Ascending aorta (tissue), 2 donors: ENCODE results near the gene ZNF195. TPM values are rescaled to one million over a fixed set of nuclear protein-coding genes. Genes with fewer than 3 reads are reported as not detected.
"Not testable (repeated sequence)": the region's sequence is repeated elsewhere in the genome, so short reads cannot be mapped to it uniquely, and the experiment has no call there.

Experiments used
- DNase-seq, 2 donors: peaks; one replicate each; pipeline ENCODE4 v3.0.0-alpha.2; 2019; ENCODE audit warnings: low spot score in 2 of 2
- H3K27ac ChIP-seq, 2 donors: fragments of 200-600 bp; sonication (generic); one replicate each; pipeline ENCODE4 v1.5.1; 2016 to 2017; ENCODE audit warnings: mild to moderate bottlenecking in 1 of 2
- H3K27me3 ChIP-seq: fragments of 200-600 bp; sonication (generic); one replicate; pipeline ENCODE4 v1.5.1; 2017
- H3K36me3 ChIP-seq, 2 donors: fragments of 200-600 bp; sonication (generic); one replicate each; pipeline ENCODE4 v1.5.1; 2016
- H3K4me1 ChIP-seq, 2 donors: fragments of 200-600 bp; sonication (generic); one replicate each; pipeline ENCODE4 v1.5.1; 2016 to 2017; ENCODE audit warnings: mild to moderate bottlenecking in 1 of 2
- H3K4me3 ChIP-seq, 2 donors: fragments of 200-600 bp; sonication (generic); one replicate each; pipeline ENCODE4 v1.5.1; 2016 to 2017; ENCODE audit warnings: mild to moderate bottlenecking in 1 of 2
- H3K9me3 ChIP-seq, 2 donors: fragments of 200-600 bp; sonication (generic); one replicate each; pipeline ENCODE4 v1.5.1; 2016
- CTCF ChIP-seq, 3 experiments: fragments of 200-600 bp in 2 of 3; fragments of 450-650 bp in 1 of 3; sonication (generic) in 2 of 3; IDR thresholded peaks; one replicate each; pipeline ENCODE4 v1.5.1; 2016 to 2019; ENCODE audit warnings: antibody characterized with exemption in 3 of 3, mild to moderate bottlenecking in 1 of 3, moderate library complexity in 1 of 3
- intact Hi-C: fragments of 100-400 bp; cut with DNase I; formaldehyde crosslinking; loops from one replicate; pipeline ENCODE4 v1.15.1; 2023
- total RNA-seq: library from RNA; depleted of rRNA; stranded (reverse); fragments of >200 nt; gene quantifications from one replicate; pipeline ENCODE4 v1.1.0, GENCODE V29; 2016

ZNF195 gene
- total RNA-seq: 1.3 TPM

GRCh38 chr11:3378426-3379423 is at the start of gene ZNF195:
Gene ZNF195 (minus strand): TSS chr11:3379146. CDS start chr11:3379040, 106 bp downstream.
- intact Hi-C loops: loop anchor here (1.0 to 5.0 kb wide), 3 partner anchors 44 to 336 kb away; partner anchors contain the start of gene OSBPL5
- H3K36me3 ChIP-seq: no peaks in the 10 kb centered on the region
- DNase-seq: peak; percentile 98 to 100
- no peaks in the 10 kb centered on the region for H3K9me3 ChIP-seq
- peaks cover 3 to 9% of the 10 kb centered on the region in 2 donors for H3K4me1 ChIP-seq
- TF ChIP-seq CTCF (IDR thresholded peaks at IDR 0.05): no peak
- peak within 1 kb of the TSS; percentile 73 to 78 for H3K27ac ChIP-seq
- H3K4me3 ChIP-seq: peak within 1 kb of the TSS; percentile 79 to 95
- H3K27me3 ChIP-seq: no peaks in the 10 kb centered on the region

GRCh38 chr11:3428076-3428475 is 49.1 kb upstream of the ZNF195 start:
- H3K27me3 ChIP-seq, H3K4me3 ChIP-seq, intact Hi-C loops, H3K36me3 ChIP-seq, H3K9me3 ChIP-seq, H3K4me1 ChIP-seq, H3K27ac ChIP-seq, DNase-seq: not testable (repeated sequence)

GRCh38 chr11:3426541-3426940 is 47.6 kb upstream of the ZNF195 start:
- intact Hi-C loops, H3K36me3 ChIP-seq, H3K4me1 ChIP-seq, DNase-seq, H3K27ac ChIP-seq, H3K27me3 ChIP-seq, H3K4me3 ChIP-seq, H3K9me3 ChIP-seq: not testable (repeated sequence)

GRCh38 chr11:3423928-3424327 is 45.0 kb upstream of the ZNF195 start:
- not testable (repeated sequence) for H3K27me3 ChIP-seq, DNase-seq, H3K9me3 ChIP-seq, H3K36me3 ChIP-seq, H3K27ac ChIP-seq, H3K4me1 ChIP-seq
- H3K4me3 ChIP-seq: peak overlapping the region; percentile 70 to 71
- intact Hi-C loops: loop anchor here (2.0 to 5.0 kb wide), 3 partner anchors 262 to 1023 kb away; partner anchors contain the start of genes NUP98 and TSSC4

- intact Hi-C loops: loop anchor here (2.0 to 5.0 kb wide), 3 partner anchors 261 to 1022 kb away; partner anchors contain the start of genes NUP98 and TSSC4
- not testable (repeated sequence) for DNase-seq, H3K9me3 ChIP-seq, H3K36me3 ChIP-seq, H3K27me3 ChIP-seq, H3K4me1 ChIP-seq
- H3K4me3 ChIP-seq: peak overlapping the region; percentile 70 to 71
- H3K27ac ChIP-seq: peak overlapping the region; percentile 73 to 90
Observed at GRCh38 chr11:3423138-3423731, 44.3 kb upstream of the ZNF195 start.

- intact Hi-C loops: loop anchor here (1.0 to 5.0 kb wide), 4 partner anchors 43 to 1022 kb away; partner anchors contain the start of genes NUP98, TSSC4 and ZNF195
- Histone ChIP-seq H3K4me3 (peak overlapping the region; percentile 70 to 71), H3K27ac (peak overlapping the region; percentile 73 to 90)
- H3K9me3 ChIP-seq, H3K4me1 ChIP-seq, H3K36me3 ChIP-seq, H3K27me3 ChIP-seq: not testable (repeated sequence)
- peak; percentile 98 to 100 for DNase-seq
Observed at GRCh38 chr11:3422380-3423137, 43.6 kb upstream of the ZNF195 start.

- Histone ChIP-seq H3K27ac (peak overlapping the region; percentile 73 to 90), H3K4me3 (peak overlapping the region; percentile 70 to 71)
- intact Hi-C loops: loop anchor here (1.0 to 5.0 kb wide), 4 partner anchors 42 to 1021 kb away; partner anchors contain the start of genes NUP98, TSSC4 and ZNF195
- DNase-seq, H3K27me3 ChIP-seq, H3K36me3 ChIP-seq, H3K9me3 ChIP-seq, H3K4me1 ChIP-seq: not testable (repeated sequence)
Observed at GRCh38 chr11:3421608-3422379, 42.8 kb upstream of the ZNF195 start.

- DNase-seq, H3K27me3 ChIP-seq, H3K9me3 ChIP-seq, H3K4me1 ChIP-seq, H3K36me3 ChIP-seq, H3K4me3 ChIP-seq: not testable (repeated sequence)
- peak overlapping the region in 1 of 2 donors; percentile 27 for H3K27ac ChIP-seq
- intact Hi-C loops: loop anchor here (5.0 kb wide), 1 partner anchor 258 kb away; no protein-coding TSS in a partner anchor
Observed at GRCh38 chr11:3420281-3421042, 41.5 kb upstream of the ZNF195 start.

- H3K27me3 ChIP-seq, H3K4me3 ChIP-seq, intact Hi-C loops, H3K4me1 ChIP-seq, H3K27ac ChIP-seq, DNase-seq, H3K36me3 ChIP-seq, H3K9me3 ChIP-seq: not testable (repeated sequence)
Observed at GRCh38 chr11:3419496-3419895, 40.5 kb upstream of the ZNF195 start.
